Naive B cell (primary cell): ENCODE measurements around the gene CECR2. TPM values are rescaled to one million over a fixed set of nuclear protein-coding genes. Genes with fewer than 3 reads are reported as not detected.

Experiments
- ATAC-seq, 2 donors: fragments of 150-1000 bp; cut with Tn5 transposase; 2 replicates each; pipeline ENCODE4 v1.10.0; 2021; ENCODE audit warnings: low read depth in 2 of 2, mild to moderate bottlenecking in 2 of 2, moderate library complexity in 2 of 2
- DNase-seq: peaks from one replicate; pipeline ENCODE4 v3.0.0; 2022
- H3K27ac Mint-ChIP-seq, 6 donors: one replicate each; pipeline ENCODE4 v1.8.0; 2020 to 2022; ENCODE audit warnings: mild to moderate bottlenecking in 6 of 6, mixed read lengths in 6 of 6, moderate library complexity in 5 of 6, inconsistent platforms in 2 of 6
- H3K27me3 Mint-ChIP-seq, 3 donors: one replicate each; pipeline ENCODE4 v1.8.0; 2021 to 2022; ENCODE audit warnings: mixed read lengths in 3 of 3, mild to moderate bottlenecking in 1 of 3
- H3K36me3 Mint-ChIP-seq, 2 donors: one replicate each; pipeline ENCODE4 v1.8.0; 2020 to 2022; ENCODE audit warnings: mixed read lengths in 2 of 2, inconsistent platforms in 1 of 2, mild to moderate bottlenecking in 1 of 2
- H3K4me1 Mint-ChIP-seq, 3 donors: one replicate each; pipeline ENCODE4 v1.8.0; 2020 to 2022; ENCODE audit warnings: mixed read lengths in 3 of 3, inconsistent platforms in 1 of 3, mild to moderate bottlenecking in 1 of 3, moderate library complexity in 1 of 3
- H3K4me3 Mint-ChIP-seq, 8 donors: one replicate each; pipeline ENCODE4 v1.8.0; 2020 to 2022; ENCODE audit warnings: mild to moderate bottlenecking in 8 of 8, mixed read lengths in 8 of 8, moderate library complexity in 8 of 8, inconsistent platforms in 2 of 8
- H3K9me3 Mint-ChIP-seq, 7 donors: one replicate each; pipeline ENCODE4 v1.8.0; 2020 to 2022; ENCODE audit warnings: mixed read lengths in 7 of 7, mild to moderate bottlenecking in 5 of 7, inconsistent platforms in 2 of 7, moderate library complexity in 1 of 7
- polyA plus RNA-seq, 6 donors: library from polyadenylated mRNA; unstranded; fragments of 300-500 nt; fragmentation: Illumina TruSeq; gene quantifications; one replicate each; pipeline ENCODE4 v1.2.3, GENCODE V29; 2021; ENCODE audit warnings: low read depth in 6 of 6

CECR2 gene
- polyA plus RNA-seq, 6 donors from 2014 or later, result 0.04 to 0.62 (median 0.10) TPM; not detected in 2

DNA sequence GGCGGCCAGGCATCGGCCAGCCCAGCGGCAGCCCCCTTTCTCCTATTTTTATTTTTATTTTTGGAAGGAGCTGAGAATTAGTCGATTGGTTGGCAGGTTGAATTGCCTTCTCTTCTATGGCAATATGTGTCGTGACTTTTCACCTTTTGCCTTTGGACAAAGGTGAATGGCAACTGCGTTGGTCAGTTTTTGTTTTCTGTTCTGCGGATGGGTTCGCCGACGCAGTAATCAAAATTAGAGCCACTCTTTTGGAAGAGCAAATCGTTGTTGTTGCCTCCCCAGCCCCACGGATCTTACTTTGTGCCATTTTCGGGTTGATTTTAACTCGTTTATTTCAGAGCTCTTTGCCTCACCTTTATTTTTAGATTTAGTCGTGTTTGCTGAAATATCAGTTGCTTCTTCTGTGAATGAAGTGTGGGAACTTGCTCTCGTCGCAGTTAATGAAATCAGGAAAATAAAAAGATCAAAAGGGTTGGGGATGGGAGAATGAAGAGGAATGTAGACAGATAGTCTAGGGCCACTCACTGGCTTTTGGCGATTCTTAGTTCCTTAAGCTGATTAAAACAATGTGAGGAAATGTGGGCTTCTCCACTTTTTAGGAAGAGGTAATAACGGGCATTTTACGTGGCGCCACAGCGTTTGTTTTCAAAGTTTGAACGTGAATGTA, 1.6 kb downstream of the CECR2 start:
- H3K36me3 Mint-ChIP-seq, result no peaks in the 10 kb centered on the region
- H3K9me3 Mint-ChIP-seq, result peaks cover 0 to 3% (median 0%) of the 10 kb centered on the region in 7 donors
- no peak for ATAC-seq
- no peak for DNase-seq
- H3K4me3 Mint-ChIP-seq, result peak overlapping the region; percentile 58 to 90 (median 83)
- H3K4me1 Mint-ChIP-seq, result peaks cover 26 to 36% (median 31%) of the 10 kb centered on the region in 3 donors
- peaks cover 37 to 39% (median 38%) of the 10 kb centered on the region in 3 donors for H3K27me3 Mint-ChIP-seq
- H3K27ac Mint-ChIP-seq, result peak overlapping the region in 1 of 6 donors; percentile 2

DNA sequence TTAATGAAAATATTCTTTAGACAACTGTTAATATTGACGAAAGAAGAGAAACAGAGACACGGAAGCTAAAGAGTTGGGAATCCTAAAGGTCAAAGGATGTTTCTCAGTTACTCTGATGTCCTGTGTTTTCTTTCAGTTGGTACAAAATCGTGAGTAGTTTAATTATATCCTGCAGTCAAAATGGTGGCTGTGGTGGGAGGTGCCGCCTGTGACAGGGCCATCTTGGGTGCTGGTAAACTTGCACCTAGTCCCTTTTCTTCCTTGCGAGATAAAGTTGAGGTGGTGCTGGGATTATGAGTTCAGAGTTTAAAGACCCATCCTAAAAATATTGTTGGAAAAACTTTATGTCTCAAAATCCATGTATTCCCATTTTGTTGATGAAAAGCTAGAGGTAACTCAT, 2.2 kb downstream of the CECR2 start:
- peaks cover 31 to 37% (median 33%) of the 10 kb centered on the region in 3 donors for H3K27me3 Mint-ChIP-seq

DNA sequence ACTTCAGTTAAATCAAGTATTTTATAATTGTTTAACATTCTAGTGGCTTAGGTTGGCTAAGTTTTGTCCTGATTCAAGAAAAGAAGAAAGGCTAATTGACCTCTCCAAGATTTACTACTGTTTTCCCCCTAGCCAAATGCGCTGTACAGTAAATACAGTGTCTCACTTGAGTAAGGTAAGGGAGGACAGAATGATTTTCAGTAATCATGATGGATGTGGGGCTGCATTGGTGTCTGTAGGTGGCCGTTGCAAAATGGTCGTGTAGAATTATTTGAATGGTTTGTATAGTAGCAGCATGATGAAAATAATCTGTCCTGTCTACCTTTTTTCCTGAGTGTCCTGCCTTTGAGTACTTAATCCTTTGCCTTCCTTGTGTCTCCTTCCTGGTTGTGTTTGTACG, 4.6 kb downstream of the CECR2 start:
- peak overlapping the region in 1 of 8 donors; percentile 10 for H3K4me3 Mint-ChIP-seq
- ATAC-seq, result no peak
- H3K27me3 Mint-ChIP-seq, result peaks cover 10 to 17% (median 11%) of the 10 kb centered on the region in 3 donors
- peaks cover 0 to 3% (median 0%) of the 10 kb centered on the region in 7 donors for H3K9me3 Mint-ChIP-seq
- H3K4me1 Mint-ChIP-seq, result peaks cover 7 to 9% (median 7%) of the 10 kb centered on the region in 3 donors
- no peaks in the 10 kb centered on the region for H3K36me3 Mint-ChIP-seq
- H3K27ac Mint-ChIP-seq, result no peak overlapping the region
- DNase-seq, result no peak

More for the DNA sequence above, 2.2 kb downstream of the CECR2 start:
- peak overlapping the region in 7 of 8 donors; percentile 54 to 90 (median 82) for H3K4me3 Mint-ChIP-seq
- peaks cover 23 to 32% (median 30%) of the 10 kb centered on the region in 3 donors for H3K4me1 Mint-ChIP-seq
- H3K9me3 Mint-ChIP-seq, result peaks cover 0 to 3% (median 0%) of the 10 kb centered on the region in 7 donors
- ATAC-seq, result no peak
- peak overlapping the region in 1 of 6 donors; percentile 2 for H3K27ac Mint-ChIP-seq
- H3K36me3 Mint-ChIP-seq, result no peaks in the 10 kb centered on the region
- no peak for DNase-seq

DNA sequence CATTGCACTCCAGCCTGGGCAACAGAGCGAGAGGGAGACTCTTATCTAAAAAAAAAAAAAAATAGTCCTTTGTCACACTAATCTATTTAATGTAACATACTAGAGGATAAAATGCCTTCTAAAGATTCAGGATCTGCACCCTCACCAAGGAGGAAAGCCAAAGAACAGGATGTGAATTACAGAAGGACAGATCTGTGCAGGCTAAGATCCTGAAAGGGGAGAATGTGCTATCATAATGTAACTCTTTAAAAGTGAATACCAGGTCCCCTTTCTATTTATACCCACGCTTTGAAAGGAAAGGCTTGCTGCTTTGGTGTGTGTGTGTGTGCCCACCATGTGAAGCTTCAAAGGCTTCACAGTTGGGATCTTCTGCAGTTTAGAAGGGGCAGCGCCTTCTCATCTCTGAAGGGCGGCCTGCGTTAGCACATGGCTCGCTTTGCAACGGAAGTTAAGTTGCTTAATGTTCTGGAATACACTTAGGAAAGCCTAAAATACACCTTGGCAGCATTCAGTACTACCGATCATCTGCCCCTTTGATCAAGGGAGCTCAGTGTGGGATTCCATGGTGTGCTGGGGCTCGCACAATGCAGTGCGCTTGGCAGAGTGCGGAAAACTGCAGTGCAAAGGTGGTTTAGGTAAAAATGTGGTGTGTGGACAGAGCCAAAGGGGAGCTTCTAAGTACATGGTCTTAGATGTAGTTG, 6.8 kb downstream of the CECR2 start:
- ATAC-seq (no peak), DNase-seq (no peak)
- H3K9me3 Mint-ChIP-seq, result peaks cover 0 to 1% (median 0%) of the 10 kb centered on the region in 7 donors
- H3K4me3 Mint-ChIP-seq, result no peak overlapping the region
- H3K27me3 Mint-ChIP-seq, result peaks cover 3 to 16% (median 4%) of the 10 kb centered on the region in 3 donors
- H3K36me3 Mint-ChIP-seq, result no peaks in the 10 kb centered on the region
- H3K27ac Mint-ChIP-seq, result no peak overlapping the region
- H3K4me1 Mint-ChIP-seq, result peaks cover 2 to 3% (median 2%) of the 10 kb centered on the region in 3 donors

DNA sequence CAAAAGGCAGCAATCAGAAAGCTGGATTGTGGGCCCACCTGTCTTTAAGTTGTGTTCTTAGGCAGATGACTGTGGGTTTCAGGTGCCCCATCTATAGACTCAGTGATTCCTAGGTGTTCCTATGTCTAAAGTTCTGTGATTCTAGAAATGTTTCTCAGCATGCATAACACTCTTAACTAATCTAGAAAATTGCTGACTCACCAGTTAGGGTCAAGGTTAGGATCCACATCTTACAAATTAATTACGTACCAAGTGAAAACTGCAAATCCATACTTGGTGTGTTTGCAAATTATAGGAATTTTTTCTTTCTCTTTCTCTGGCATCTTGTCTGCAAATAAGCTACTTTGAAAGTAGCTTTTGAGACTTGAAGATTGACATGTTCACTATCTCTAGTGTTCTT, 7.7 kb downstream of the CECR2 start:
- Mint-ChIP-seq H3K36me3 (no peaks in the 10 kb centered on the region), H3K4me1 (no peaks in the 10 kb centered on the region), H3K4me3 (no peak overlapping the region), H3K9me3 (no peaks in the 10 kb centered on the region), H3K27ac (no peak overlapping the region), H3K27me3 (peaks cover 0 to 11% (median 0%) of the 10 kb centered on the region in 3 donors)
- DNase-seq (no peak), ATAC-seq (no peak)

DNA sequence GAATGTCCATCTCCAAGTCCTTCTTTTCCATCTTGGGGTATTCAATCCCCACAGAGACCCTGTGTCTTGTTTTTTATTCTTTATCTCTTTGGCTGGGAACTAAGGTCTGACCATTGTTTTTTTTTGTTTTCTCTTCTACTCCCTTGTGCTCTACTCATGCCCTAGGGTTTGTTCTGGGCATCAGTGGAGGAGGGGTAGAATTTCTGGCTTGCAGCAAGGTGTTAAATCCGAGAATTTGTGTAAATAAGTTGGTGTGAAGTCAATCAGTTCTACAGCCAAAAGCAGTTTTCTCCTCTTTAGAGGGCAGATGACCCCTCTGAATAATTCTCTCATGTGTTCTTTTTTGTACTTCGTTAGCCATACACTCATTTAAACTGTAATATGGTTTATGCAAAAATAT, 10.7 kb downstream of the CECR2 start:
- ATAC-seq (no peak), DNase-seq (no peak)
- Mint-ChIP-seq H3K4me1 (no peaks in the 10 kb centered on the region), H3K27ac (peak overlapping the region in 1 of 6 donors; percentile 2), H3K27me3 (peaks cover 0 to 4% (median 0%) of the 10 kb centered on the region in 3 donors), H3K9me3 (peaks cover 0 to 13% (median 4%) of the 10 kb centered on the region in 7 donors), H3K4me3 (no peak overlapping the region), H3K36me3 (peaks cover 0 to 2% of the 10 kb centered on the region in 2 donors)

DNA sequence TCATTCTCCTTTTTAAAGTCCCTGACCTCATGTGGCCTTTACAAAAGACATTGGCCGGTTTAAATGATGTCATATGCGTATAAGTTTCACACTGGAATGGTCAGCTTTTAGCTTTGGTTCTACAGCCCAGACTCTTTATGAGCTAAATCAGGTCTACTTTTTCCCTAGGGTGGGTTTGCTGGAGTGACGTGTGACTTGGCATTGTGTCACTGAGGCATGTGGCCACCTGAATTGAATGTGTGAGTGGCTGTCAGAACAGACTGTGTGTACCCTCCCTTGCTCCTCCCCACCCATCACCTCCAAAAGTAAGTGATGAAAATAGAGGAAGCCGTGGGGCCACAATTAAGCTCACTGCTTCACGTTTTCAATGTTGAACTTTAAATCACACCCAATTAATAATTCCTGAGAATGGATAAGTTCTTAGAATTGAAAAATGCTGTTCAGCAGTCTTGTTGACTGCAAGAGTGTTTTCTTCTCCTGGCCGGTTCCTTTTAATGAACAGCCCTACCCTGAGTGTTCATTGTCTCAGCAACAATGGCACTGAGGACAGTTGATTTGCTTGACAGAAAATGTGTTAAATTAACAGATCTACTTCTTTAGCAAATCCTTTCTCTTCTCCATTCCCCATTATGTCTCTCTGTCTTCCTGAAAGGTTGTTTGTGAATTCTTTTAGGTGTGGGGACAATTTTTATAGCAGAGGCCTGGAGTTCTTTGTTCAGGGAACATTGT, 11.3 kb downstream of the CECR2 start:
- Mint-ChIP-seq H3K27me3 (peaks cover 0 to 4% (median 0%) of the 10 kb centered on the region in 3 donors), H3K4me3 (no peak overlapping the region), H3K27ac (no peak overlapping the region), H3K9me3 (peaks cover 0 to 18% (median 4%) of the 10 kb centered on the region in 7 donors), H3K4me1 (no peaks in the 10 kb centered on the region), H3K36me3 (peaks cover 0 to 5% of the 10 kb centered on the region in 2 donors)
- DNase-seq (no peak), ATAC-seq (no peak)

DNA sequence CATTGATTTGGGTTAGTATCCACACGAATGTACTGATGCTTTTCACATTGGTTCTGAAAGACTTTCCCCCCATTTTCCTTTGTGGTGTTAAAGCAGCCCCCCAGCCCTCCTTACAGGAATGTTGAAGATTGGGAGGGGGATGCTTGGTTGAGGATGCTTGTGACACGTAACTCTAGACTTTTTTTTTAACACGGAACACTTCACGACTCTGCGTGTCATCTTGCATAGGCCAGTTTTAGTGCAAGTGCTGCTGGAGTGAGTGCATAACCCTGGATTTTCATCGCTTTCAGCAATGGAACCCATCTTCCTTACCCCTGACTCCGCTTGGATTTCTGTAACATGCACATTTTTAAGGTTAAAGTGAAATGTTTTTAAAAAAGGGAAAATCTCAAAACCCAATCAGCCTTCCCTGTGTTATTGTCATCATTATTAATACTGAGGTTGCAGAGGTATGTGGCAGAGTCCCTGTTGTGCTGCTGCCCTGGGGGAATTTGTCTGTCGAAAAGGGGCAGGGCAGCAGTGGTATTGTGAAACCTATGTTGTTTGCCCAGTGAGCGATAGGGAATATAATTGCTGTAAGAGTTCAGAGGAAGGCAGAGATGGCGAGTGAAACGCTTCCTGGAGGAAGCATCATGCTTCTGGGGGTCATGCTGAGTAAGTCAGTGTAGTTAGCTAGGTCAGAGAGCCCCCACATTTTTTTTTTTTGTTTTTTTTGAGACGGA, 12.1 kb downstream of the CECR2 start:
- H3K9me3 Mint-ChIP-seq, result peaks cover 0 to 20% (median 4%) of the 10 kb centered on the region in 7 donors
- ATAC-seq (no peak), DNase-seq (no peak)
- peaks cover 0 to 5% of the 10 kb centered on the region in 2 donors for H3K36me3 Mint-ChIP-seq
- H3K4me3 Mint-ChIP-seq, result no peak overlapping the region
- no peak overlapping the region for H3K27ac Mint-ChIP-seq
- H3K27me3 Mint-ChIP-seq, result peaks cover 0 to 7% (median 0%) of the 10 kb centered on the region in 3 donors
- no peaks in the 10 kb centered on the region for H3K4me1 Mint-ChIP-seq

DNA sequence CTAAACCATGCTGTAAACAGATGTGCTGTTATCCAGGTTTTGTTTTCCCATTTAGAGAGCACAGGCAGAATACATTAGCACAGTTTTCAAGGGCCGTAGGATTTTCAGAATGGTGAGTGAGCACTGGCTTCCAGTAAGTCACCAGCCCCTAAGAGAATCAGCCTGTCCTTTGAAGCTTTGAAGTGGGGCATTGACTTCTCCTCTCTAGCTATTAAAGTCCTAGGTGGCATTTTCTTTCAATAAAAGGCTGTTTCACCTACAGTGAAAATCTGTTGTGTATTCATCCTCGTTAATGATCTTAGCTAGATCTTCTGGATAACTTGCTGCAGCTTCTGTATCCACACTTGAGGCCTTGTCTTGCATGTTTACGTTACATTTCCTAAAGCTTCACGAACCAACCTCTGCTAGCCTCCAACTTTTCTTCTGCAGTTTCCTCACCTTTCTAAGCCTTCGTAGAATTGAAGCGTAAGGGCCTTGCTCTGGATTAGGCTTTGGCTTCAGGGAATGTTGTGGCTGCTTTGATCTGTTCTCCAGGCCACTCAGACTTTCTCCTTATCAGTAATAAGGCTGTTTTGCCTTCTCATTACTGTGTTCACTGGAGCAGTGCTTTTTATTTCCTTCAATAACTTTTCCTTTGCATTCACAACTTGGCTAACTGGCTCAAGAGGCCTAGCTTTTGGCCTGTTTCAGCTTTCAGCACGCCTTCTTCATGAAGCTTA, 15.5 kb downstream of the CECR2 start:
- Mint-ChIP-seq H3K4me3 (no peak overlapping the region), H3K4me1 (no peaks in the 10 kb centered on the region), H3K27ac (no peak overlapping the region), H3K27me3 (peaks cover 0 to 3% (median 0%) of the 10 kb centered on the region in 3 donors), H3K36me3 (peaks cover 0 to 5% of the 10 kb centered on the region in 2 donors), H3K9me3 (peaks cover 0 to 20% (median 4%) of the 10 kb centered on the region in 7 donors)
- no peak for DNase-seq
- no peak for ATAC-seq

DNA sequence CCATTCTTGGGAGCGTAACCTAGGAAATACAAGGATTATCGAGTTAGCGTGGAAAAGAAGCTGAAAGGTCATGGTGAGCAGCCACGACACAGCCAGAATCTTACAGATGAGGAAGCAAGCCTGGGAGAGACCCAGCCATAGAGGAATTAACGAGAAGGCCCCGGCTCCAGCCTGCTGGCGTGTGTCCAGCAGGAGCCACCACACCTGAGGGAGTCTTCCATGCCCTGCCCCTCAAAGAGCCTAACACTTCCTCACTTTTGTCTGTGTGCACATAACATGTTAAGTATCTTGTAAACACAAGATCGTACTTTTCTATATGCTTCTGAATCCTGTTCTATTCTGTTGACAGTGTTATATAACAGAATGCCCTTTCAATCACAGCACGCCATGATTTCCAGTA, 18.1 kb downstream of the CECR2 start:
- no peak overlapping the region for H3K4me3 Mint-ChIP-seq
- peaks cover 0 to 5% of the 10 kb centered on the region in 2 donors for H3K36me3 Mint-ChIP-seq
- peaks cover 0 to 20% (median 4%) of the 10 kb centered on the region in 7 donors for H3K9me3 Mint-ChIP-seq
- peaks cover 0 to 3% (median 0%) of the 10 kb centered on the region in 3 donors for H3K27me3 Mint-ChIP-seq
- H3K27ac Mint-ChIP-seq, result no peak overlapping the region
- ATAC-seq (no peak), DNase-seq (no peak)
- H3K4me1 Mint-ChIP-seq, result no peaks in the 10 kb centered on the region

DNA sequence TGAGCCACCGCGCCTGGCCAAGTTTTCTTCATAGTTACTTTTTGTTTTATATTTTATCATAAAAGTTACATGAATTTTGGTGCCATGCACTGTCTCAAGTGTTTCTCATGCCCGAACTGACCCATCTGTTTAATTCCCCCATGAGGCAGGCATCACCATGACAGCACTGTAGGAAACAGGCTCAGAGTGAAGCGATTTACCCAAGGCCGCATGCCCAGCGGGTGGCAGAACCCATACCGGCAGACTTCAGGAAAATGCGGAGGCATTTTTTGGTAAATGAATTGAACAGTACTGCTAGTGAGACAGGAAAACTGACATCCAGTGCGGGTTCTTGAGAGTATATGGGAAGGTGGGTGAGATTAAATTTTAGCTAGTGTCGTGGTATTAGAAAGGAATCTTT, 19.0 kb downstream of the CECR2 start:
- peak overlapping the region in 1 of 6 donors; percentile 5 for H3K27ac Mint-ChIP-seq
- no peak for DNase-seq
- ATAC-seq, result no peak
- peaks cover 0 to 3% (median 0%) of the 10 kb centered on the region in 3 donors for H3K27me3 Mint-ChIP-seq
- H3K36me3 Mint-ChIP-seq, result peaks cover 0 to 5% of the 10 kb centered on the region in 2 donors
- H3K4me1 Mint-ChIP-seq, result no peaks in the 10 kb centered on the region
- peaks cover 0 to 20% (median 4%) of the 10 kb centered on the region in 7 donors for H3K9me3 Mint-ChIP-seq
- H3K4me3 Mint-ChIP-seq, result no peak overlapping the region

DNA sequence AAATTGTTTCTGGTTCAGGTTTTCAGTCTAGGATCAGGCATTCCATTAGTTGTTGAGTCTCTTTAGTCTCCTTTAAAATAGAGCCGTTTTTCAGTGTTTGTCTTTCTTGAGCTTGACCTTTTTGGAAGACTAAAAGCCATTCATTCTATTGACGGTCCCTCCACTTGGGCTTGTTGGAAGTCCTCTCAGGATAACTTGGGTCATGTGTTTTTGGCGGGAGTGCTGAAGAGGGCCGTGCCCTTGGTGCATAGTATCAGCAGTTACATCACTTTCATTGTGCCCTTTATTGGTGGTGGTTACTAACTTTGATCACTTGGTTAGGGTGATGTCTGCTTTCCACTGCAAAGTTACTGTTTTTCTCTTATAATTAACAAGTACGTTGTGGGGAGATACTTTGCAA, 20.8 kb downstream of the CECR2 start:
- Mint-ChIP-seq H3K9me3 (peaks cover 0 to 6% (median 0%) of the 10 kb centered on the region in 7 donors), H3K4me3 (no peak overlapping the region), H3K36me3 (peaks cover 0 to 2% of the 10 kb centered on the region in 2 donors), H3K4me1 (no peaks in the 10 kb centered on the region), H3K27ac (peak overlapping the region in 1 of 6 donors; percentile 25), H3K27me3 (peaks cover 0 to 3% (median 0%) of the 10 kb centered on the region in 3 donors)
- ATAC-seq (no peak), DNase-seq (no peak)
